Suprapubic skin (tissue), 3 donors: ENCODE measurements around the gene SIRPB2.

Experiments used
- CTCF ChIP-seq, 2 donors: fragments of 200-600 bp in 1 of 2; fragments of 450-650 bp in 1 of 2; sonication (generic) in 1 of 2; IDR thresholded peaks; one replicate each; pipeline ENCODE4 v1.5.1; 2016 to 2019; ENCODE audit warnings: antibody characterized with exemption in 2 of 2, mild to moderate bottlenecking in 1 of 2, moderate library complexity in 1 of 2
- EP300 ChIP-seq: sonication (generic); formaldehyde crosslinking; IDR thresholded peaks from one replicate; pipeline ENCODE4 v1.6.1; 2017; ENCODE audit warnings: antibody characterized with exemption

GRCh38 chr20:1467082-1467354, 24.2 kb downstream of the SIRPB2 start:
- TF ChIP-seq CTCF (IDR thresholded peaks at IDR 0.05) (no peak), EP300 (no peak)
